ENCODE results near the gene PWP1.

Gene PWP1
- total RNA-seq, result 33.9 to 68.2 (median 47.3) reads per million in 17 experiments

- peak; percentile 99 for DNase-seq
Measured at GRCh38 chr12:107685360-107686248, at the start of gene PWP1. PWP1 (plus strand) TSS chr12:107685799; CDS start chr12:107685900, 101 bp downstream.

GRCh38 chr12:107641154-107641553 lies 44.4 kb upstream of the PWP1 start:
- no peak for DNase-seq

GRCh38 chr12:107642240-107642639 lies 43.4 kb upstream of the PWP1 start:
- DNase-seq, result no peak

GRCh38 chr12:107645630-107646333 lies 39.8 kb upstream of the PWP1 start:
- no peak for DNase-seq

- DNase-seq, result no peak
Measured at GRCh38 chr12:107646436-107646835, 39.2 kb upstream of the PWP1 start.

GRCh38 chr12:107649661-107650061 lies 35.9 kb upstream of the PWP1 start:
- DNase-seq, result no peak

- no peak for DNase-seq
Measured at GRCh38 chr12:107650977-107651376, 34.6 kb upstream of the PWP1 start.

- no peak for DNase-seq
Measured at GRCh38 chr12:107651571-107652449, 33.8 kb upstream of the PWP1 start.

- DNase-seq, result no peak
Measured at GRCh38 chr12:107653519-107653918, 32.1 kb upstream of the PWP1 start.

GRCh38 chr12:107654873-107655272 lies 30.7 kb upstream of the PWP1 start:
- no peak for DNase-seq

GRCh38 chr12:107655281-107656065 lies 30.1 kb upstream of the PWP1 start:
- DNase-seq, result no peak

GRCh38 chr12:107656302-107656701 lies 29.3 kb upstream of the PWP1 start:
- DNase-seq, result no peak

GRCh38 chr12:107657133-107657532 lies 28.5 kb upstream of the PWP1 start:
- no peak for DNase-seq

- no peak for DNase-seq
Measured at GRCh38 chr12:107657621-107658020, 28.0 kb upstream of the PWP1 start.

- peak; percentile 59 to 80 (median 70) for DNase-seq
Measured at GRCh38 chr12:107660235-107660634, 25.4 kb upstream of the PWP1 start.

GRCh38 chr12:107660861-107661415 lies 24.7 kb upstream of the PWP1 start:
- peak; percentile 42 to 61 (median 59) for DNase-seq

- DNase-seq, result peak in 2 of 4 experiments; percentile 45 to 56
Measured at GRCh38 chr12:107661830-107662229, 23.8 kb upstream of the PWP1 start.

GRCh38 chr12:107662484-107662883 lies 23.1 kb upstream of the PWP1 start:
- peak; percentile 78 to 89 (median 86) for DNase-seq

GRCh38 chr12:107663277-107663676 lies 22.3 kb upstream of the PWP1 start:
- peak in 2 of 4 experiments; percentile 20 to 45 for DNase-seq

- no peak for DNase-seq
Measured at GRCh38 chr12:107666009-107666408, 19.6 kb upstream of the PWP1 start.

- DNase-seq, result no peak
Measured at GRCh38 chr12:107667464-107667863, 18.1 kb upstream of the PWP1 start.

Data from suppressor macrophage (primary cell).